Thymus (tissue), 11 donors: ENCODE results near the gene SDHB. TPM values are rescaled to one million over a fixed set of nuclear protein-coding genes. Genes with fewer than 3 reads are reported as not detected.

Source experiments
- DNase-seq, 9 donors: peaks; one replicate each; pipeline ENCODE4 v3.0.0-alpha.2; 2013; ENCODE audit warnings: low spot score in 9 of 9, low read depth in 6 of 9, missing footprints in 1 of 9
- H3K27ac ChIP-seq, 2 donors: one replicate each; pipeline ENCODE4 v1.5.1; 2013; ENCODE audit warnings: control low read depth in 1 of 2, low read depth in 1 of 2, low read length in 1 of 2, mild to moderate bottlenecking in 1 of 2, moderate library complexity in 1 of 2
- H3K27me3 ChIP-seq, 2 donors: one replicate each; pipeline ENCODE4 v1.5.1; 2013; ENCODE audit warnings: low read length in 1 of 2; ENCODE audit not compliant: control insufficient read depth in 2 of 2, insufficient read depth in 1 of 2
- H3K36me3 ChIP-seq, 2 donors: one replicate each; pipeline ENCODE4 v1.5.1; 2013; ENCODE audit warnings: low read length in 1 of 2, mild to moderate bottlenecking in 1 of 2, moderate library complexity in 1 of 2; ENCODE audit not compliant: control insufficient read depth in 2 of 2, insufficient read depth in 2 of 2
- H3K4me1 ChIP-seq, 2 donors: one replicate each; pipeline ENCODE4 v1.5.1; 2013; ENCODE audit warnings: low read length in 2 of 2; ENCODE audit not compliant: control insufficient read depth in 2 of 2, insufficient read depth in 2 of 2
- H3K4me3 ChIP-seq, 2 donors: one replicate each; pipeline ENCODE4 v1.5.1; 2013; ENCODE audit warnings: low read length in 2 of 2, control low read depth in 1 of 2, mild to moderate bottlenecking in 1 of 2
- H3K9me3 ChIP-seq, 2 donors: one replicate each; pipeline ENCODE4 v1.5.1; 2013; ENCODE audit warnings: low read length in 1 of 2, mild to moderate bottlenecking in 1 of 2; ENCODE audit not compliant: control insufficient read depth in 2 of 2, insufficient read depth in 1 of 2
- WGBS: extraction: QIAGEN DNeasy Blood & Tissue Kit; methylation state at CpG from one replicate; pipeline ENCODE4 v1.1.7; 2013; 5-methylcytosine and 5-hydroxymethylcytosine counted together
- polyA plus RNA-seq: library from polyadenylated mRNA; stranded (reverse); fragments of 200-250 nt; gene quantifications from one replicate; pipeline ENCODE4 v1.2.3, GENCODE V29; 2013
- total RNA-seq: library from RNA; stranded (reverse); fragments of 120-200 nt; gene quantifications from one replicate; pipeline ENCODE4 v1.2.4, GENCODE V29; 2013
- donor health status: healthy.

SDHB gene
- total and polyA plus RNA-seq, 2 donors = 70.0 to 122 TPM

- Histone ChIP-seq H3K36me3 (peaks cover 78 to 83% of the 10 kb centered on the region in 2 donors), H3K4me3 (no peak overlapping the region), H3K9me3 (no peaks in the 10 kb centered on the region), H3K27ac (no peak overlapping the region), H3K4me1 (no peaks in the 10 kb centered on the region), H3K27me3 (no peaks in the 10 kb centered on the region)
- 95% methylated on average over 2 of the region's 2 CpGs for WGBS
- no peak for DNase-seq
These were observed 25.9 kb downstream of the SDHB start for GRCh38 chr1:17027900-17028299.

- Histone ChIP-seq H3K27ac (no peak overlapping the region), H3K4me1 (no peaks in the 10 kb centered on the region), H3K36me3 (peaks cover 78 to 82% of the 10 kb centered on the region in 2 donors), H3K27me3 (no peaks in the 10 kb centered on the region), H3K4me3 (no peak overlapping the region), H3K9me3 (no peaks in the 10 kb centered on the region)
- WGBS = 97% methylated on average over 5 of the region's 5 CpGs
- no peak for DNase-seq
These were observed 26.4 kb downstream of the SDHB start for GRCh38 chr1:17027403-17027802.

GRCh38 chr1:17024721-17025120, 29.1 kb downstream of the SDHB start:
- no peak overlapping the region for H3K4me3 ChIP-seq
- no peaks in the 10 kb centered on the region for H3K9me3 ChIP-seq
- peaks cover 86 to 89% of the 10 kb centered on the region in 2 donors for H3K36me3 ChIP-seq
- no peak overlapping the region for H3K27ac ChIP-seq
- WGBS = 93% methylated on average over 1 of the region's 1 CpG
- H3K4me1 ChIP-seq = no peaks in the 10 kb centered on the region
- no peaks in the 10 kb centered on the region for H3K27me3 ChIP-seq
- DNase-seq = no peak

GRCh38 chr1:17023573-17023972, 30.3 kb downstream of the SDHB start:
- Histone ChIP-seq H3K4me3 (no peak overlapping the region), H3K27me3 (no peaks in the 10 kb centered on the region), H3K36me3 (peaks cover 83 to 92% of the 10 kb centered on the region in 2 donors), H3K4me1 (no peaks in the 10 kb centered on the region), H3K27ac (no peak overlapping the region), H3K9me3 (no peaks in the 10 kb centered on the region)
- no peak for DNase-seq
- WGBS = 74% methylated on average over 3 of the region's 3 CpGs

- Histone ChIP-seq H3K36me3 (peaks cover 83 to 92% of the 10 kb centered on the region in 2 donors), H3K9me3 (no peaks in the 10 kb centered on the region), H3K4me3 (no peak overlapping the region), H3K4me1 (no peaks in the 10 kb centered on the region), H3K27ac (no peak overlapping the region), H3K27me3 (no peaks in the 10 kb centered on the region)
- peak in 1 of 9 donors; percentile 16 for DNase-seq
- 53% methylated on average over 4 of the region's 4 CpGs for WGBS
These were observed 30.7 kb downstream of the SDHB start for GRCh38 chr1:17023102-17023501.

GRCh38 chr1:17021896-17022295, 31.9 kb downstream of the SDHB start:
- no peak for DNase-seq
- H3K27me3 ChIP-seq = no peaks in the 10 kb centered on the region
- WGBS = 90% methylated on average over 10 of the region's 10 CpGs
- no peak overlapping the region for H3K4me3 ChIP-seq
- H3K4me1 ChIP-seq = no peaks in the 10 kb centered on the region
- peaks cover 75 to 80% of the 10 kb centered on the region in 2 donors for H3K36me3 ChIP-seq
- H3K27ac ChIP-seq = no peak overlapping the region
- H3K9me3 ChIP-seq = no peaks in the 10 kb centered on the region

GRCh38 chr1:17020502-17020901, 33.3 kb downstream of the SDHB start:
- H3K4me1 ChIP-seq = no peaks in the 10 kb centered on the region
- H3K4me3 ChIP-seq = no peak overlapping the region
- H3K9me3 ChIP-seq = no peaks in the 10 kb centered on the region
- over 99% methylated on average over 2 of the region's 2 CpGs for WGBS
- no peak for DNase-seq
- H3K36me3 ChIP-seq = peaks cover 66 to 69% of the 10 kb centered on the region in 2 donors
- no peaks in the 10 kb centered on the region for H3K27me3 ChIP-seq
- no peak overlapping the region for H3K27ac ChIP-seq

- Histone ChIP-seq H3K4me1 (no peaks in the 10 kb centered on the region), H3K36me3 (peaks cover 55 to 57% of the 10 kb centered on the region in 2 donors), H3K9me3 (no peaks in the 10 kb centered on the region), H3K27ac (no peak overlapping the region), H3K27me3 (peaks cover 0 to under 1% of the 10 kb centered on the region in 2 donors), H3K4me3 (no peak overlapping the region)
- no peak for DNase-seq
- 71% methylated on average over 1 of the region's 1 CpG for WGBS
These were observed 35.0 kb downstream of the SDHB start for GRCh38 chr1:17018849-17019248.

- Histone ChIP-seq H3K27ac (no peak overlapping the region), H3K36me3 (peaks cover 42 to 43% of the 10 kb centered on the region in 2 donors)
These were observed 36.4 kb downstream of the SDHB start for GRCh38 chr1:17017435-17017834.

GRCh38 chr1:17016317-17016661, 37.5 kb downstream of the SDHB start:
- H3K27ac ChIP-seq = no peak overlapping the region
- peaks cover 31 to 32% of the 10 kb centered on the region in 2 donors for H3K36me3 ChIP-seq
- WGBS = 95% methylated on average over 5 of the region's 5 CpGs
- H3K27me3 ChIP-seq = peaks cover 0 to 6% of the 10 kb centered on the region in 2 donors
- H3K9me3 ChIP-seq = no peaks in the 10 kb centered on the region
- H3K4me1 ChIP-seq = peaks cover 3 to 11% of the 10 kb centered on the region in 2 donors
- DNase-seq = no peak
- no peak overlapping the region for H3K4me3 ChIP-seq

More at GRCh38 chr1:17017435-17017834, 36.4 kb downstream of the SDHB start:
- peaks cover 0 to 5% of the 10 kb centered on the region in 2 donors for H3K4me1 ChIP-seq
- no peak overlapping the region for H3K4me3 ChIP-seq
- no peaks in the 10 kb centered on the region for H3K9me3 ChIP-seq
- peaks cover 0 to 4% of the 10 kb centered on the region in 2 donors for H3K27me3 ChIP-seq
- DNase-seq = no peak
- 98% methylated on average over 7 of the region's 7 CpGs for WGBS
